H9 (cell line): ENCODE data around the gene NEBL. TPM values are rescaled to one million over a fixed set of nuclear protein-coding genes. Genes with fewer than 3 reads are reported as not detected.

Experiments
- DNase-seq: peaks from one replicate; pipeline ENCODE4 v3.0.0-alpha.2; 2017
- H2AFZ ChIP-seq: one replicate; pipeline ENCODE4 v1.6.1; 2013; ENCODE audit warnings: mild to moderate bottlenecking, low read length, control low read depth, moderate library complexity
- H2AK5ac ChIP-seq: 2 replicates; pipeline ENCODE4 v1.6.1; 2013; ENCODE audit warnings: low read length, control low read depth, mixed read lengths; ENCODE audit not compliant: insufficient read length
- H2BK120ac ChIP-seq: one replicate; pipeline ENCODE4 v1.6.1; 2013; ENCODE audit warnings: low read depth, mild to moderate bottlenecking, low read length, control low read depth, inconsistent platforms; ENCODE audit not compliant: poor library complexity, severe bottlenecking
- H2BK12ac ChIP-seq: 2 replicates; pipeline ENCODE4 v1.6.1; 2013; ENCODE audit warnings: low read length, control low read depth, mixed read lengths, low read depth; ENCODE audit not compliant: insufficient read length
- H2BK15ac ChIP-seq: 2 replicates; pipeline ENCODE4 v1.6.1; 2013; ENCODE audit warnings: low read depth, low read length, control low read depth
- H2BK20ac ChIP-seq: one replicate; pipeline ENCODE4 v1.6.1; 2013; ENCODE audit warnings: low read depth, mild to moderate bottlenecking, low read length, control low read depth, inconsistent platforms; ENCODE audit not compliant: poor library complexity, severe bottlenecking
- H2BK5ac ChIP-seq: 2 replicates; pipeline ENCODE4 v1.6.1; 2013; ENCODE audit warnings: low read length, control low read depth, mixed read lengths; ENCODE audit not compliant: insufficient read length
- H3K14ac ChIP-seq: 2 replicates; pipeline ENCODE4 v1.6.1; 2013; ENCODE audit warnings: low read length, control low read depth; ENCODE audit not compliant: insufficient read depth
- H3K18ac ChIP-seq: 2 replicates; pipeline ENCODE4 v1.6.1; 2013; ENCODE audit warnings: low read depth, mild to moderate bottlenecking, mixed read lengths, low read length, control low read depth; ENCODE audit not compliant: insufficient read length
- H3K23ac ChIP-seq: 2 replicates; pipeline ENCODE4 v1.6.1; 2013; ENCODE audit warnings: low read length, control low read depth, mixed read lengths, low read depth; ENCODE audit not compliant: insufficient read length
- H3K23me2 ChIP-seq: 2 replicates; pipeline ENCODE4 v1.6.1; 2013; ENCODE audit warnings: low read depth, mild to moderate bottlenecking, mixed read lengths, low read length, control low read depth; ENCODE audit not compliant: insufficient read length, poor library complexity, severe bottlenecking
- H3K27ac ChIP-seq: 2 replicates; pipeline ENCODE4 v1.5.1; 2013; ENCODE audit warnings: low read length, control low read depth, mixed read lengths, low read depth; ENCODE audit not compliant: insufficient read length
- H3K27me3 ChIP-seq: 2 replicates; pipeline ENCODE4 v1.6.1; 2013; ENCODE audit warnings: low read length, control low read depth, inconsistent platforms; ENCODE audit not compliant: insufficient read depth
- H3K4ac ChIP-seq: 2 replicates; pipeline ENCODE4 v1.6.1; 2013; ENCODE audit warnings: low read depth, mild to moderate bottlenecking, control low read depth, inconsistent platforms, low read length, moderate library complexity
- H3K4me1 ChIP-seq: 2 replicates; pipeline ENCODE4 v1.6.1; 2013; ENCODE audit warnings: low read length, control low read depth, inconsistent platforms; ENCODE audit not compliant: insufficient read depth
- H3K4me2 ChIP-seq: 2 replicates; pipeline ENCODE4 v1.6.1; 2013; ENCODE audit warnings: low read length, control low read depth, mixed read lengths; ENCODE audit not compliant: insufficient read length, insufficient read depth
- H3K56ac ChIP-seq: 2 replicates; pipeline ENCODE4 v1.6.1; 2013; ENCODE audit warnings: low read depth, mild to moderate bottlenecking, mixed read lengths, low read length, control low read depth; ENCODE audit not compliant: insufficient read length
- H3K79me1 ChIP-seq: 2 replicates; pipeline ENCODE4 v1.6.1; 2013; ENCODE audit warnings: low read depth, mild to moderate bottlenecking, moderate library complexity, low read length, control low read depth, inconsistent platforms; ENCODE audit not compliant: insufficient read depth, poor library complexity, severe bottlenecking
- H3K79me2 ChIP-seq: 2 replicates; pipeline ENCODE4 v1.6.1; 2013; ENCODE audit warnings: low read length, control low read depth, inconsistent platforms; ENCODE audit not compliant: insufficient read depth
- H3K9ac ChIP-seq: 2 replicates; pipeline ENCODE4 v1.6.1; 2013; ENCODE audit warnings: low read length, control low read depth, mixed read lengths; ENCODE audit not compliant: insufficient read length; ENCODE audit errors: extremely low read depth
- H3K9me3 ChIP-seq: one replicate; pipeline ENCODE4 v1.6.1; 2013; ENCODE audit warnings: low read depth, low read length, inconsistent platforms; ENCODE audit not compliant: control insufficient read depth
- H3T11ph ChIP-seq: one replicate; pipeline ENCODE4 v1.6.1; 2013; ENCODE audit warnings: mild to moderate bottlenecking, low read length, control low read depth, inconsistent platforms
- H4K20me1 ChIP-seq: one replicate; pipeline ENCODE4 v1.6.1; 2013; ENCODE audit not compliant: control insufficient read depth, insufficient read length, insufficient read depth
- H4K5ac ChIP-seq: 2 replicates; pipeline ENCODE4 v1.6.1; 2013; ENCODE audit warnings: low read depth, mild to moderate bottlenecking, mixed read lengths, low read length, control low read depth; ENCODE audit not compliant: insufficient read length
- H4K8ac ChIP-seq: replicated peaks from 2 replicates; pipeline ENCODE4 v1.6.1; 2013; ENCODE audit warnings: low read length, control low read depth, mixed read lengths, low read depth; ENCODE audit not compliant: insufficient read length
- H4K91ac ChIP-seq: 2 replicates; pipeline ENCODE4 v1.6.1; 2013; ENCODE audit warnings: low read depth, mild to moderate bottlenecking, moderate library complexity, mixed read lengths, low read length, control low read depth; ENCODE audit not compliant: insufficient read length
- H3K27ac Mint-ChIP-seq, 3 experiments: 2 replicates in 2 of 3; 3 replicates in 1 of 3; pipeline ENCODE4 v1.8.0; 2020 to 2021; ENCODE audit warnings: mixed read lengths in 3 of 3, mild to moderate bottlenecking in 1 of 3, moderate library complexity in 1 of 3
- H3K27me3 Mint-ChIP-seq: 2 replicates; pipeline ENCODE4 v1.8.0; 2021; ENCODE audit warnings: low read depth, mild to moderate bottlenecking, moderate library complexity, mixed read lengths
- H3K36me3 Mint-ChIP-seq, 3 experiments: 2 replicates in 2 of 3; 3 replicates in 1 of 3; pipeline ENCODE4 v1.8.0; 2020 to 2021; ENCODE audit warnings: low read depth in 3 of 3, mixed read lengths in 3 of 3; ENCODE audit not compliant: insufficient read depth in 1 of 3
- H3K4me1 Mint-ChIP-seq, 2 experiments: 2 replicates each; pipeline ENCODE4 v1.8.0; 2020; ENCODE audit warnings: mixed read lengths in 2 of 2
- H3K4me3 Mint-ChIP-seq, 2 experiments: 2 replicates in 1 of 2; 3 replicates in 1 of 2; pipeline ENCODE4 v1.8.0; 2020 to 2021; ENCODE audit warnings: mild to moderate bottlenecking in 2 of 2, mixed read lengths in 2 of 2, moderate library complexity in 1 of 2
- H3K9me3 Mint-ChIP-seq, 2 experiments: 2 replicates in 1 of 2; 3 replicates in 1 of 2; pipeline ENCODE4 v1.8.0; 2020; ENCODE audit warnings: mild to moderate bottlenecking in 2 of 2, mixed read lengths in 2 of 2, moderate library complexity in 1 of 2
- WGBS: extraction: QIAGEN DNeasy Blood & Tissue Kit; methylation state at CpG from one replicate; pipeline ENCODE4 v1.1.7; 2013; ENCODE audit warnings: missing lambda C conversion rate, low lambda C conversion rate, mixed read lengths; ENCODE audit not compliant: insufficient read length; ENCODE audit errors: extremely low coverage; 5-methylcytosine and 5-hydroxymethylcytosine counted together
- total RNA-seq: library from RNA; stranded (reverse); gene quantifications from 2 replicates; pipeline ENCODE4 v1.2.1, GENCODE V29; 2021
- TF ChIP-seq, protein P1 (sequence below): fragments of 200-600 bp; sonication (generic); conservative IDR thresholded peaks from 3 replicates; pipeline ENCODE4 v1.8.0; 2021; ENCODE audit warnings: antibody characterized with exemption, mild to moderate bottlenecking

NEBL gene
- total RNA-seq, 1 experiment from 2014 or later = 20.9 TPM

DNA sequence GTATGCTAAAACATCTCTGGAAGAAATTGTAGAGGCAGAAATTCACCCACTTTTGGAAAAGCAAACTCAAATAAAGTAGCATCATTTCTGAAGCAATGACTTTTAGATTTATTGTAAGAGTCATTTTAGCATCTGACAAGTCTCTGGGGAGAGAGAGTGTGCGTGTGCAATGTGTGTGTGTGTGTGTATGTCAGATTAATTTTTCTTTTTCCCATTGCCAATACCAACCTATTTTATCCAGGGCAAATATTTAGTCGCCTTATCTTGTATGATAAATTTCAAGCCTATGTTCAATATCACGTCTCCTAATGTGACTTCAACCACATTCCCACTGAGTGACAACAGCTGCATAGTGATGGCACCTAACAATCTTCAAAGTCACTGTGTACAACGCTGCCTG, 101.7 kb downstream of the NEBL start:
- H3K4me1 ChIP-seq = no peaks in the 10 kb centered on the region
- H3K4me2 ChIP-seq = no peak overlapping the region
- no peak overlapping the region for H4K91ac ChIP-seq
- no peak overlapping the region for H2BK20ac ChIP-seq
- DNase-seq = no peak
- Mint-ChIP-seq H3K27me3 (no peaks in the 10 kb centered on the region), H3K4me1 (0 out of 4 replicates have a peak, but pooled peaks cover 0 to 3% of the 10 kb centered on the region in 2 experiments), H3K9me3 (no peaks in the 10 kb centered on the region), H3K4me3 (no peak overlapping the region), H3K27ac (no peak overlapping the region), H3K36me3 (no peaks in the 10 kb centered on the region)
- H3K9me3 ChIP-seq = no peaks in the 10 kb centered on the region
- no peaks in the 10 kb centered on the region for H4K20me1 ChIP-seq
- H3K23me2 ChIP-seq = no peaks in the 10 kb centered on the region
- H3K79me2 ChIP-seq = no peaks in the 10 kb centered on the region
- no peak overlapping the region for H2BK15ac ChIP-seq
- H3K79me1 ChIP-seq = no peaks in the 10 kb centered on the region
- H3T11ph ChIP-seq = no peak overlapping the region
- no peak overlapping the region for H4K5ac ChIP-seq
- H2AFZ ChIP-seq = no peak overlapping the region
- H3K4ac ChIP-seq = no peak overlapping the region
- H3K56ac ChIP-seq = no peak overlapping the region
- H3K27ac ChIP-seq = no peak overlapping the region
- no peak overlapping the region for H2BK12ac ChIP-seq
- no peak overlapping the region for H2BK120ac ChIP-seq
- no peak overlapping the region for H4K8ac ChIP-seq
- H3K27me3 ChIP-seq = no peaks in the 10 kb centered on the region
- TF ChIP-seq, protein P1, sequence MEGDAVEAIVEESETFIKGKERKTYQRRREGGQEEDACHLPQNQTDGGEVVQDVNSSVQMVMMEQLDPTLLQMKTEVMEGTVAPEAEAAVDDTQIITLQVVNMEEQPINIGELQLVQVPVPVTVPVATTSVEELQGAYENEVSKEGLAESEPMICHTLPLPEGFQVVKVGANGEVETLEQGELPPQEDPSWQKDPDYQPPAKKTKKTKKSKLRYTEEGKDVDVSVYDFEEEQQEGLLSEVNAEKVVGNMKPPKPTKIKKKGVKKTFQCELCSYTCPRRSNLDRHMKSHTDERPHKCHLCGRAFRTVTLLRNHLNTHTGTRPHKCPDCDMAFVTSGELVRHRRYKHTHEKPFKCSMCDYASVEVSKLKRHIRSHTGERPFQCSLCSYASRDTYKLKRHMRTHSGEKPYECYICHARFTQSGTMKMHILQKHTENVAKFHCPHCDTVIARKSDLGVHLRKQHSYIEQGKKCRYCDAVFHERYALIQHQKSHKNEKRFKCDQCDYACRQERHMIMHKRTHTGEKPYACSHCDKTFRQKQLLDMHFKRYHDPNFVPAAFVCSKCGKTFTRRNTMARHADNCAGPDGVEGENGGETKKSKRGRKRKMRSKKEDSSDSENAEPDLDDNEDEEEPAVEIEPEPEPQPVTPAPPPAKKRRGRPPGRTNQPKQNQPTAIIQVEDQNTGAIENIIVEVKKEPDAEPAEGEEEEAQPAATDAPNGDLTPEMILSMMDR = no peak
- WGBS = no CpG with 5 or more reads among the region's 4 CpGs
- H3K23ac ChIP-seq = no peak overlapping the region
- H3K9ac ChIP-seq = no peak overlapping the region
- H3K18ac ChIP-seq = no peak overlapping the region
- H2BK5ac ChIP-seq = no peak overlapping the region
- H3K14ac ChIP-seq = no peak overlapping the region
- no peak overlapping the region for H2AK5ac ChIP-seq
